GM12865 (cell line): ENCODE results near the gene KCTD4.

Experiments
- DNase-seq: peaks from one replicate; pipeline ENCODE4 v3.0.0; 2010; ENCODE audit warnings: low read depth
- H3K4me3 ChIP-seq: 2 replicates; pipeline ENCODE4 v1.5.1; 2011; ENCODE audit warnings: mild to moderate bottlenecking, low read depth, low read length, control low read depth
- TF ChIP-seq, protein P1 (sequence below): IDR thresholded peaks from 2 replicates; pipeline ENCODE4 v1.5.1; 2011; ENCODE audit warnings: low read length, control low read depth, low read depth, inconsistent platforms; ENCODE audit not compliant: insufficient read depth; ENCODE audit errors: missing control alignments

KCTD4 gene

DNA sequence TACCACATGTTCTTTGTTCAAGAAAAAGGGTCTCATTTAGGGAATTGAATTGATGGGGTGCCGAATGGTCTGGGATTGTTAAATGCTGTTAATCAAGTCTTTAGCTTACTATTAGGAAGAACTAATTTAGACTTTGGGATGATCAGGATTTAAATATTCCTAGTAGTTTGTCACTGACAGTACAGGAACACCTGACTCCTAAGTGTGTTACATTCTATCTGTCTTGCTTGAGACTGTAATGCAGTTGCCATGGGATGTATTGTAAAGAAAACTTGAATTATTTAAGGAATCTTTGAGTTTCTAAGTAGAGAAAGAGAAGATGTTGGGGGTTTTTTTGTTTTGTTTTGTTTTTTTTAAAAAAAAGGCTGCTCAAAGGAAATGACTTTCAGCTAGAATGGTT, 17.8 kb upstream of the KCTD4 start:
- TF ChIP-seq, protein P1, sequence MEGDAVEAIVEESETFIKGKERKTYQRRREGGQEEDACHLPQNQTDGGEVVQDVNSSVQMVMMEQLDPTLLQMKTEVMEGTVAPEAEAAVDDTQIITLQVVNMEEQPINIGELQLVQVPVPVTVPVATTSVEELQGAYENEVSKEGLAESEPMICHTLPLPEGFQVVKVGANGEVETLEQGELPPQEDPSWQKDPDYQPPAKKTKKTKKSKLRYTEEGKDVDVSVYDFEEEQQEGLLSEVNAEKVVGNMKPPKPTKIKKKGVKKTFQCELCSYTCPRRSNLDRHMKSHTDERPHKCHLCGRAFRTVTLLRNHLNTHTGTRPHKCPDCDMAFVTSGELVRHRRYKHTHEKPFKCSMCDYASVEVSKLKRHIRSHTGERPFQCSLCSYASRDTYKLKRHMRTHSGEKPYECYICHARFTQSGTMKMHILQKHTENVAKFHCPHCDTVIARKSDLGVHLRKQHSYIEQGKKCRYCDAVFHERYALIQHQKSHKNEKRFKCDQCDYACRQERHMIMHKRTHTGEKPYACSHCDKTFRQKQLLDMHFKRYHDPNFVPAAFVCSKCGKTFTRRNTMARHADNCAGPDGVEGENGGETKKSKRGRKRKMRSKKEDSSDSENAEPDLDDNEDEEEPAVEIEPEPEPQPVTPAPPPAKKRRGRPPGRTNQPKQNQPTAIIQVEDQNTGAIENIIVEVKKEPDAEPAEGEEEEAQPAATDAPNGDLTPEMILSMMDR, result no peak
- no peak for DNase-seq
- H3K4me3 ChIP-seq, result no peak overlapping the region

DNA sequence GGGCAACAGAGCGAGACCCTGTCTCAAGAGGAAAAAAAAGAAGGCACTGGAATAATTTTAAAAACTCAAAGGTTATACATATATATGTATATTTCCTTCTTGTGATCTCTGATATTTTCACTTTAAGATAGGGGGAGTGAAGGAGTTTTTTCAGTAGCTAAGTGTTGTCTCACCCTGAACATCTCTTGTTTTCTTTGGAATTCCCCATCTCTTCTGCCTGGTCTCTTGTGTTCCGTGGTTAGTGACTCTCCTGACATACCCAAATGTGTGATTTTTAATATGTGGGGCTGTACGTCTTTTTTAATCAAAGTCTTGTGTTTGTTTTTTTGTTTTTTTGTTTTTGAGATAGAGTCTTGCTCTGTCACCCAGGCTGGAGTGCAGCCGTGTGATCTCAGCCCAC, 15.3 kb upstream of the KCTD4 start:
- TF ChIP-seq, protein P1, result no peak
- no peak overlapping the region for H3K4me3 ChIP-seq
- no peak for DNase-seq

DNA sequence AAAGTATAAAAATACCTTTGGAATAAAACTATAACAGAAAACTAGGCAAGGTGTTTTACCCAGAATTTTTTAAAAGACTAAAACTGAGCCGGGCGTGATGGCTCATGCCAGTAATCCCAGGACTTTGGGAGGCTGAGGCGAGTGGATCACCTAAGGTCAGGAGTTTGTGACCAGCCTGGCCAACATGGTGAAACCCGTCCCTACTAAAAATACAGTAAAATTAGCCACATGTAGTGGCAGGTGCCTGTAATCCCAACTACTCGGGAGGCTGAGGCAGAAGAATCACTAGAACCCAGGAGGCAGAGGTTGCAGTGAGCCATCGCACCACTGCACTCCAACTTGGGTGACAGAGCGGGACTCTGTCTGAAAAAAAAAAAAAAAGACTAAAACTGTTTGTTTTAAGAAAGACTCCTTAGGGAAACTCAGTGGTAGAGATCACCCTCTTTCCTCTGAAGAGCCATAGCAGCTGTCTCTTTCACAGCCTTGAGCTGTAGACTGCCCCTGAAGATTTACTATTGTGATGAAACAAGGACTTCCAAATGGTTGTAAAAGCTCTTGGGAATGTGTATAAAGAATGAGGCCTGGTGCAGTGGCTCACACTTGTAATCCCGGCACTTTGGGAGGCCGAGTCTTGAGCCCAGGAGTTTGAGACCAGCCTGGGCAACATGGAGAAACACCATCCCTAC, 14.7 kb upstream of the KCTD4 start:
- DNase-seq, result no peak
- no peak overlapping the region for H3K4me3 ChIP-seq
- TF ChIP-seq, protein P1, result no peak

DNA sequence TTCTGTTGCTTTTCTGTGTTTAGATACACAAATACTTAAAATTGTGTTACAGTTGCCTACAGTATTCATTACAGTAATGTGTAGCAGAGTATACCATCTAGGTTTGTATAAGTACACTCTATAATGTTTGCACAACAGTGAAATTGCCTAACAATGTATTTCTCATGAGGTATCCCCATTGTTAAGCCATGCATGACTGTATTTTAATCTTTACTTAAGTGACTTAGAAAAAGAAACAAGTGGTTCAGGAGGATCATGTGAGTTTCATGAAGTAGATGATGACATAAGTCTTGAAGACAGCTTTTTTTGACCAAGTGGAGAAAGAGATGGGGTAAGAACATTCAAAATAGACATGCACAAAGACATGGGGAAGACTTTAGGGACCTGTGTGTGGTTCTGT, 8.4 kb upstream of the KCTD4 start:
- TF ChIP-seq, protein P1, result no peak
- DNase-seq, result no peak
- no peak overlapping the region for H3K4me3 ChIP-seq

DNA sequence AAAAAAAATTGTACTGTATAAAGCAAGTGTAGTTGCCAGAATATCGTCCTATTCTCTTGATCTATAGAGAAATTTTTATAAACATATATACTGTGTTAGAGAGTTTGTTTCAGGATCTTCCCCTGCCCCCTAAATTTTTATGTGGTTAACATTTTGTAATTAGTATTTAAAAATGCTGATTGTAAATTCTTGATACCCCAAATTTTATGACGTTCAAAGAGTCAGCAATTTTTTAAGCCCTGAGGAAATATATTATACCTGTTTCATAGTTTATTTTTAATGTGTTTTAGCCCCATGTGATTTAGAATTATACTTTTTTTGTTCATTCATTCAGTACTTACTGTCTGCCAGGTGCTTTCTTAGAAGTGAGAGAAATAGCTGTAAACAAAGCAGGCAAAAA, 7.3 kb upstream of the KCTD4 start:
- no peak overlapping the region for H3K4me3 ChIP-seq
- TF ChIP-seq, protein P1, result no peak
- no peak for DNase-seq

DNA sequence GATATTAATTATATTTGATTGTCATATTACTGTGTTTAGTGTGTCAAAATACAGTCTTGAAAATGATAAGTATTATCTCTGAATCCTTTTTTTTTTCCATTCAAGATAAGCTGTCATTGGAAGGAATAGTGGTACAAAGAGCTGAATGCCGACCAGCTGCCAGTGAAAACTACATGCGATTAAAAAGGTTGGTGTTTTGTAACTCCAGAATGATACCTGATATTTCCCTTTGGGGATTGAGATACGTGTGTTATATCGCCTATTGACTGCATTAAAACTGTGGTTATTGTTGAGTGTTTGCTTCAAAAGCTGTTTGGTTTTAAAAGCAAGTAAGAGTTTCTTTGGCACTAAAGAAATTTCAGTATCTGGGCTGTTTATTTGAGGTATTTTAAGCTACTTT, 6.5 kb upstream of the KCTD4 start:
- DNase-seq, result no peak
- TF ChIP-seq, protein P1, result no peak
- H3K4me3 ChIP-seq, result no peak overlapping the region

DNA sequence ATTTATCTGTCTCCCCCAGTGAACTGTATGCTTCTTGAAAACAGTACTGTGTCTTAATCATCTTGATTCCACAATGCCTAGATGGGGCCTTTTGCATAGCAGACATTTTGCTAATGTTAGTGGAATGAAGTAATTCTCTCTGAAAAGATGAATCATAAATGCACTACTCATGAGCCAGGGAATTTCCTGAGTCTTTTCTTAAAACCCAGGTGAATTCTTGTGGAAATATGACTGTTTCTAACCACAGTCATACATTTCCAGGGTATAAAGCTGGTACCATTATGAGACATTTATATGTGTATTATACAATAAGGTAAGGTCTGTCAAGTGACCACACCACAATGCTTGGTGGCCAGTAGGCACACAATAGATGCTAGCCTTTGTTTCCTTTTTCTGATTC, 5.5 kb upstream of the KCTD4 start:
- H3K4me3 ChIP-seq, result no peak overlapping the region
- TF ChIP-seq, protein P1, result no peak
- DNase-seq, result peak; percentile 66
